Aorta (tissue), 5 donors: ENCODE measurements around the gene SULT4A1. TPM values are rescaled to one million over a fixed set of nuclear protein-coding genes. Genes with fewer than 3 reads are reported as not detected.
A peak's percentile ranks its signal among the peaks of the same experiment; 100 is the strongest.

Source experiments
- ATAC-seq: fragments of 200-7000 bp; cut with Tn5 transposase; one replicate; pipeline ENCODE4 v1.9.1; 2022; ENCODE audit warnings: moderate library complexity; ENCODE audit not compliant: low FRiP score
- DNase-seq, 2 donors: peaks; one replicate each; pipeline ENCODE4 v3.0.0-alpha.2; 2020
- H3K27ac ChIP-seq, 2 donors: one replicate each; pipeline ENCODE4 v1.5.1; 2013; ENCODE audit warnings: low read length in 2 of 2, mild to moderate bottlenecking in 2 of 2, moderate library complexity in 2 of 2, control low read depth in 1 of 2, inconsistent platforms in 1 of 2, low read depth in 1 of 2
- H3K27me3 ChIP-seq, 2 donors: one replicate each; pipeline ENCODE4 v1.6.1; 2013; ENCODE audit warnings: control low read depth in 1 of 2, low read length in 1 of 2, mild to moderate bottlenecking in 1 of 2, moderate library complexity in 1 of 2; ENCODE audit not compliant: insufficient read depth in 2 of 2, control insufficient read depth in 1 of 2
- H3K36me3 ChIP-seq, 2 donors: one replicate each; pipeline ENCODE4 v1.6.1; 2013; ENCODE audit warnings: control low read depth in 1 of 2, low read length in 1 of 2, mild to moderate bottlenecking in 1 of 2; ENCODE audit not compliant: insufficient read depth in 2 of 2, control insufficient read depth in 1 of 2
- H3K4me1 ChIP-seq, 2 donors: one replicate each; pipeline ENCODE4 v1.6.1; 2013; ENCODE audit warnings: low read length in 2 of 2, control low read depth in 1 of 2, mild to moderate bottlenecking in 1 of 2, moderate library complexity in 1 of 2; ENCODE audit not compliant: insufficient read depth in 2 of 2, control insufficient read depth in 1 of 2
- H3K4me3 ChIP-seq, 2 donors: one replicate each; pipeline ENCODE4 v1.5.1; 2013; ENCODE audit warnings: low read length in 2 of 2, control low read depth in 1 of 2, mild to moderate bottlenecking in 1 of 2
- H3K9me3 ChIP-seq: one replicate; pipeline ENCODE4 v1.6.1; 2013; ENCODE audit warnings: mild to moderate bottlenecking, low read length; ENCODE audit not compliant: control insufficient read depth
- WGBS, 2 donors: extraction: QIAGEN DNeasy Blood & Tissue Kit; methylation state at CpG; one replicate each; pipeline ENCODE4 v1.1.7; 2013; 5-methylcytosine and 5-hydroxymethylcytosine counted together
- intact Hi-C, 2 donors: fragments of 100-400 bp; cut with DNase I; formaldehyde crosslinking; loops; one replicate each; pipeline versions ENCODE4 v1.14.2 to v1.15.0; 2022
- polyA plus RNA-seq, 2 donors: library from polyadenylated mRNA; stranded (reverse); fragments of 200-250 nt; gene quantifications; one replicate each; pipeline ENCODE4 v1.2.3, GENCODE V29; 2013
- total RNA-seq, 2 donors: library from RNA; stranded (reverse); fragmentation: NEBNext Ultra II Directional; extraction: Animal tissue kit (Norgen Biotek cat#: 25700); gene quantifications; one replicate each; pipeline ENCODE4 v1.2.1, GENCODE V29; 2021
- donor health status: healthy with polysubstance abuse.
- donor health status: Bipolar disorder and iron deficiency.
- donor health status: DM: no; HTN: no; CAD: no.
- donor health status: DM: no; HTN: no; CAD: no.
- donor health status: DM: yes; HTN: yes; CAD: no.

Gene SULT4A1
- total and polyA plus RNA-seq, 4 donors = 2.6 TPM; not detected in 3

DNA sequence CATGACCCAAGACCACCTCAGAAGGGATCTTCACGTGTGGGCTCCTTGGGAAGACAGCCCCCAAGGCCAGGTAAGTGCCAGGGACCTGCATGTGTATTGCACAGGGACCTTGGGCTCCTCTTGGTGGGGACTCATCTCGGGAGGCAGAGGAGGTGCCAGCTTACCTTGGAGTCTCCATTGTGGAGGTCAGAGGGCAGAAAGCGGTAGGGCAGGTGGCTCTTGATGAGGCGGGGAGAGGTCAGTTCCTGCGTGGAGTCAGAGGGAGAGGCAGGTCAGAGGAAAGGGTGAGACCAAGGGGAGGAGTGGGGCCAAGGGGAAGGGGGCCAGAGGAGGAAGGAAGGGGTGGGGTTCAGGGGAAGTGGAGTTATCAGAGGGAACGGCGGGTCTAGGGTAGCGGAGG lies 22.5 kb downstream of the SULT4A1 start:
- DNase-seq (no peak), ATAC-seq (no peak)
- Histone ChIP-seq H3K4me1 (no peaks in the 10 kb centered on the region), H3K27me3 (no peaks in the 10 kb centered on the region), H3K9me3 (no peaks in the 10 kb centered on the region), H3K27ac (no peak overlapping the region), H3K36me3 (no peaks in the 10 kb centered on the region), H3K4me3 (no peak overlapping the region)
- intact Hi-C loops = no loop called here
- WGBS, 2 donors = 69 to 70% methylated on average over 8 of the region's 8 CpGs

DNA sequence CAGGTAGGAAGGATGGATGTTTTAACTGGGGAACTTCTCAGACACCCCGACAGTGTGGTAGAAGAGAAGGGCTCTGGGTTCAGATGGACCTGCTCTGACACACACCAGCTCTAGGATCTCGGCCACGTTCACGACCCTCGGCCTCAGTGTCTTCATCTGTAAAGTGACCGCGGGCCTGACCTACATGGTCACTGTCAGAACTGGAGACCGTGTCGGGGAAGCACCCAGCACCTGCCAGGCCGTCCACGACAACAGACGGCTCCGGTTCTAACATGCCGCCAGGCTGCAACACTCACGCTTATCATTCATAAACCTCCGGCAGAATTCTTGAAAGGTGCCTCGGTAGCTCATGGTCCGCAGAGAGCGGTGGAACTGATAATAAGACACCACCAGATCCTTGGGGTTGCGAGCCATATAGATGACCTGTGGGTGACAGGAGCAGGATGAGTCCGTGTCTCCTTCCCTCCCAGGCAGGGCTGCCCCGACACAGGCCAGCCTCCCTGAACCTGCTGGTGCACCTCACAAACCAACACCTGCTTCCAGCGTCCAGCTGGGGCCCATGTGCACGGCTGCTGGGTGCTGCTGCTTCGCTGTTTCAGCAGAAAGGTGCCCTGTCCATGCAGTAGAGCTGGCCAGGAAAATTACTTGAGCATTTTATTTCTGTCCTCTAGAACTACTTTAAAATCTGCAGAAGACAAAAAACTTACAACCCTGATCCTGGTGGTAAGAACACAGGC lies 23.6 kb downstream of the SULT4A1 start:
- intact Hi-C loops = no loop called here
- WGBS, 2 donors = 91 to 93% methylated on average over 25 of the region's 25 CpGs
- no peak for ATAC-seq
- no peaks in the 10 kb centered on the region for H3K9me3 ChIP-seq
- no peaks in the 10 kb centered on the region for H3K27me3 ChIP-seq
- H3K4me3 ChIP-seq = no peak overlapping the region
- H3K27ac ChIP-seq = no peak overlapping the region
- H3K36me3 ChIP-seq = no peaks in the 10 kb centered on the region
- H3K4me1 ChIP-seq = no peaks in the 10 kb centered on the region
- DNase-seq = no peak

DNA sequence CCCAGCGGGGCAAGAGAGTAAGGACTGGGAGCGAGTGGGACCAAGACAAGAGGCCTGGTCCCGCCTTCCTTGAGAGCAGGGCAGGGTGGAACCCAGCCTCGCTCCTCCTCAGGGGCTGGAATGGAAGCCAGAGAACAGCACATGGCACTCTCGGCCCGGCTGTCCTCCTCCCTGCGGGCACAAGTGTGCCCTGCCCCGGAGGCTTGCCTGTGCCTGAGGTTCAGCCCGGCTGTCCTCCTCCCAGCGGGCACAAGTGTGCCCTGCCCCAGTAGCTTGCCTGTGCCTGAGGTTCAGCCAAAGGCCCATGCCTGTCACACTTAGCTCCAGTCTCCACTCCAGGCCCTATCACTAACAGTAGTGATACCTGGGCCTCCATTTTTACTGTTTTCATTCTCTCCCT lies 24.2 kb downstream of the SULT4A1 start:
- no peaks in the 10 kb centered on the region for H3K36me3 ChIP-seq
- no peak overlapping the region for H3K4me3 ChIP-seq
- WGBS, 2 donors = 85 to 87% methylated on average over 10 of the region's 10 CpGs
- H3K4me1 ChIP-seq = no peaks in the 10 kb centered on the region
- H3K27me3 ChIP-seq = no peaks in the 10 kb centered on the region
- intact Hi-C loops = no loop called here
- H3K9me3 ChIP-seq = no peaks in the 10 kb centered on the region
- ATAC-seq = no peak
- no peak for DNase-seq
- H3K27ac ChIP-seq = no peak overlapping the region

DNA sequence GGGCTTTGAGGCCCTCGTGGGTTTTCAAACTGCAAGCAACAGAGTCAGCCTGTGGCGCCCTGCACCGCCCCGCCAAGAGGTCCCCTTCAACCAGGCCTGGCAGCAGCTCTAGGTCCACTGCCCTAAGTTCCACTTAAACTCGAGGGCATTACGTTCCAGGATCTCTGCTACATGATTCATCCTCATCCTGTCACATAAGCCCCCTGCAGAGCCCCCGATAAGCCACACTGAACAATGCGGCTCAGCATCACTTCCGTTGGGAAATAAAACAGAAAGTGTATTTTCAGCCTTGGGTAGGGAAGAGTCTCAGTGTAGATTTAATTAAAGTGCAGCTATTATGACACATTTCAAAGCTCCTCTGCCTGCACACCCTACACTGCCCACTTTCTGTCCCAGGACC lies 24.6 kb downstream of the SULT4A1 start:
- Histone ChIP-seq H3K4me3 (no peak overlapping the region), H3K27me3 (no peaks in the 10 kb centered on the region), H3K9me3 (no peaks in the 10 kb centered on the region), H3K4me1 (no peaks in the 10 kb centered on the region), H3K27ac (no peak overlapping the region), H3K36me3 (no peaks in the 10 kb centered on the region)
- intact Hi-C loops = no loop called here
- DNase-seq = no peak
- WGBS, 2 donors = 76 to 77% methylated on average over 9 of the region's 9 CpGs
- ATAC-seq = no peak

DNA sequence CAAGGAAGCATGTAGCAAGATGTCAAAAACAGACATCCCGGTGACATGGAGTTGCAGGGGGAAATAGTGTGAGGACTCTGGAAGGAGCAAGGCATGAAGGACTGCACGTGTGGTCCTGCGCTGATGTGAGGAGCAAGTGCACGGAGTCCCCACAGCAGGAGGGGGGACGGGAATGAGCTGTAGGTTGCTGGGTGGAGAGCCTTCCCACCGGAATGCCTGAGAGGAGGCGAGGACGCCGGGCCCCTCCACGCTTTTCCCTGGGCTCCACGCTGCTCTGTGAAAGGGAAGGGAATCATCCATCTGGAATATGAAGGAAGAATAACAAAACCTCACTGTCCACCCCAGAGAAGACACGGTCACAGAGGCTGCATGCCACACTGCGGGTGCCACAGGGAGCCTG lies 26.6 kb downstream of the SULT4A1 start:
- no peak for ATAC-seq
- Histone ChIP-seq H3K36me3 (no peaks in the 10 kb centered on the region), H3K27ac (no peak overlapping the region), H3K27me3 (no peaks in the 10 kb centered on the region), H3K4me1 (no peaks in the 10 kb centered on the region), H3K4me3 (no peak overlapping the region), H3K9me3 (no peaks in the 10 kb centered on the region)
- intact Hi-C loops = no loop called here
- no peak for DNase-seq
- 57 to 62% methylated on average over 13 of the region's 13 CpGs for WGBS, 2 donors

DNA sequence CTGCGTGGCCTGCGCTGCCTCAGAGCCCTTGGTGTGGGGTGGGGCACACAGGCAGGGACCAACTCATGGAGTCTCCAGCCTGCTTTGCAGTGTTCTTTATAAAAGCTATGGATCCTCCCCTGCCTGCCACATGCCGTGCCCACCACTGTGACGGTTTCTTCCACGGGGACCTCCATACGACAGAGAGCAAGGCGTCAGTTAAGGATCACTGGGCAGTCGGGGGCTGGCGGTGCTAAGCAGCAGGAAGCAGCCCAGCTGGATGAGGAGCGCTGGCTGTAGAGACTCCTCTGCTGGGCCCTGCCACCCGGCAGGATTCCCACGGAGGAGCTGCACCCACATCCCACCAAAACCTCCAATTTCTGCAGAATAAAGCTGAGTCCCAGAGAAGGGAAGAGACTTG lies 27.1 kb downstream of the SULT4A1 start:
- ATAC-seq = no peak
- WGBS, 2 donors = 37 to 45% methylated on average over 12 of the region's 12 CpGs
- no peak overlapping the region for H3K27ac ChIP-seq
- H3K4me3 ChIP-seq = no peak overlapping the region
- DNase-seq = no peak
- no peaks in the 10 kb centered on the region for H3K4me1 ChIP-seq
- no peaks in the 10 kb centered on the region for H3K9me3 ChIP-seq
- H3K27me3 ChIP-seq = no peaks in the 10 kb centered on the region
- H3K36me3 ChIP-seq = no peaks in the 10 kb centered on the region
- intact Hi-C loops = no loop called here

DNA sequence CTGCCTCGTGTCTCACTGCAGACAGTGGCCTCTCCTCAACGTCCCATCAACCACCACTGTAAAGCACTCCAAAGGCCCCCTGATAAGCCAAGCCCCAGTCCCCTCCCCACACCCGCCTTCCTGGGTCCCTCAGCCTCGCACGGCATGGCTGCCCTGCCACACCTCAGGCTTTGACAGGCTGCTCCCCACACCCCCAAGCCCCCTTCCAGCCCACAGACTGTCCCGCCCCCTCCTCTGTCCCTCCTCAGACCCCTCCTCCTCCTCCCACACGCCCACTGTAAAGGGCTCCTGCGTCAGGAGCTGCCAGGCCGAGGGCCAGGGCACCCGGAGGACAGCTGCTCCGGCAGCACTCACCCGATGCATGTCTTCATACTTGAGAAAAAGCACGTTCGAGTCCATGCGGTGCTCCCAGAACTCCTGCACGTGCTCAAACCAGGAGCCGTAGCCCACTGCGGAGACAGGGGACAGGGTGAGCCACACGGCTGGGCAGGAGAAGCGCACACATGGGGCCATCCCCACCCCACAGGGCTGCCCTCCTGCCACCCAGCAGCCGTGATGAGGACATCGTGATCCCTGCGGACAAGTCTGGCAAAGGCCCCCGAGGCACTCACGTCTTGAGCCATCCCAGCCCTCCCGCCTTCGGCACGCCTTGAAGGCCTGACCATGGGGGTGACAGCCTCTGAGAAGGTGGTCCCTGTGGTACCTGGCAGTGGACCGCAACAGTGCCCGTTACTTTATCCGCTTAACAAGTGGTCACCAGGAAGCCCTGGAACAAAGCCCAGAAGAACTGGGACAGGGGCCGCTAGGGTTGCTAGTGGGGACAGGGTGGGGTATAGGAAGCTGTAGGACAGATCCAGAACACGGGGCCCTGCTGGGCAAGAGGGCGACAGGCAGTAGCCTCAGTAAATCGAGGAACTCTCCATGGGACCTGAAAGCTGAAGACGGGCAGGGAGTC lies 28.8 kb downstream of the SULT4A1 start:
- WGBS, 2 donors = 71 to 73% methylated on average over 35 to 36 of the region's 36 CpGs
- peak in 1 of 2 donors; percentile 26 for DNase-seq
- no peak for ATAC-seq
- intact Hi-C loops = no loop called here
- Histone ChIP-seq H3K4me3 (no peak overlapping the region), H3K4me1 (no peaks in the 10 kb centered on the region), H3K9me3 (no peaks in the 10 kb centered on the region), H3K36me3 (no peaks in the 10 kb centered on the region), H3K27me3 (no peaks in the 10 kb centered on the region), H3K27ac (no peak overlapping the region)

DNA sequence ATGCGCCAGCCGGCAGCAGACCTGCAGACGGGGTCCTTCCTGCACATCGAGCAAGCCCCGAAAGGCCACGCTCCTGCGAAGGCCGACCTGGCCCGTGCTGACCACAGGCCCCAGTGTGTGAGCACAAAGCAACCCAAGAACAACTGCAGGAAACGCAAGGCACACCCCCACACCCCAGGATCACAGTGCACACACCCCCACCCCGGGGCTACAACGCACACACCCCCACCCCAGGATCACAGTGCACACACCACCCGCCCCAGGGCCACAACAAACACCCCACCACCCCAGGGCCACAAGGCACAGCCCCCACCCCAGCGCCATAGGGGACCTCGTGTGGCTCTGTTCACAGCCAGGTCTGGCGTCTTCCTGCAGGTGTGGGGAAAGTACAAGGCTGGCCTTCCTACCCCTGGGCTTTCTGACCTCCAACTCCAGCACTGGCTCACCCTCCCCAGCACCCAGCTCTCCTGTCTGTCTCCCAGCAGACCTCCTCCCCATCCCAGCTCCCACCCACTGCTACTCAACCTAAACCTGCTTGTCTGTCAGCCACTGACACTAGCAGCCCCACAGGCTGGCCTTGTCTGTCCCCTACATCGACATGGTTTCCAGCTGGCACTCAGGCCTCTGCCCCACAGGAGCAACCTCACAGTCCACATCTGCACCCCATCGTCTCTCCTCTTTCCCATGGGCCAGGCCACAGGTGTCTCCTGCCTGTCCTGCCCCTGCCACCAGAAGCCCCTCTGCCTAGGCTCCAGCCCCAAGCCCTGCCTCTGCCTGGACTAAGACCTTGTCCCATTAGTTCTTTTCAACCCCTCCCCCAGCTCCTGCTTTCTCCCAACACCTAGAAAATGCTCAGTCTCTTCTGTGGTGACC lies 29.7 kb downstream of the SULT4A1 start:
- WGBS, 2 donors = 88 to 93% methylated on average over 18 of the region's 18 CpGs
- ATAC-seq (no peak), DNase-seq (peak in 1 of 2 donors; percentile 57)
- no peak overlapping the region for H3K27ac ChIP-seq
- H3K4me3 ChIP-seq = no peak overlapping the region
- no peaks in the 10 kb centered on the region for H3K4me1 ChIP-seq
- no peaks in the 10 kb centered on the region for H3K36me3 ChIP-seq
- H3K9me3 ChIP-seq = no peaks in the 10 kb centered on the region
- intact Hi-C loops = no loop called here
- H3K27me3 ChIP-seq = no peaks in the 10 kb centered on the region
